Neural progenitor cell (in vitro differentiated cells): ENCODE results near the gene MRPL38.

Experiments
- CTCF ChIP-seq: fragments of 200-600 bp; sonication (generic); IDR thresholded peaks from 2 replicates; pipeline ENCODE4 v1.5.1; 2017; ENCODE audit warnings: antibody characterized with exemption, mild to moderate bottlenecking
- EZH2phosphoT487 ChIP-seq: fragments of 200-600 bp; sonication (generic); IDR thresholded peaks from 2 replicates; pipeline ENCODE4 v1.6.1; 2017; ENCODE audit warnings: antibody characterized with exemption

GRCh38 chr17:75898065-75898464, 6.6 kb downstream of the MRPL38 start:
- TF ChIP-seq CTCF = no peak
- no peak for TF ChIP-seq EZH2phosphoT487
